ENCODE results near the gene GCK. TPM values are rescaled to one million over a fixed set of nuclear protein-coding genes. Genes with fewer than 3 reads are reported as not detected.

The GCK gene
- total RNA-seq, 1 experiment from 2014 or later = not detected

DNA sequence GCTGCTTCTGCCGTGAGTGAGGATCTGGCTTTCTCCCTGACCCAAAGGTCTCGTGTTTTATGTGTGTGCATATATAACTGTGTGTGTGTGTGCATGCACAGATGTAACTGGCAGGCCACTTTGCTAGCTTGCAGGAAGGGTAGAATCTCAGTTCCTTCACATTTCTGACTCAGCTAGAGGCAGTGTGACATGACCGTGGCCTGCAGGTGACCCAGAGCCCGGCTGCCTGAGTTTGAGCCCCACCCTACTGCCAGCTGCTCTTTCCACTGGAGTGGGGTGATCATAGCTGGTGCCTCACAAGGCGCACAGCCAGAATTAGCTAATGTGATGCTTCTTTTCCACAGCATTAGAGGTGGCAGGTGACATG lies 38.8 kb downstream of the GCK start:
- no peaks in the 10 kb centered on the region for H3K9me3 Mint-ChIP-seq (ENCODE audit: low read depth, unreplicated experiment)
- no peak for TF ChIP-seq CTCF (IDR thresholded peaks at IDR 0.05; ENCODE audit: unreplicated experiment)
- H3K36me3 Mint-ChIP-seq (ENCODE audit: insufficient read depth, unreplicated experiment) = no peaks in the 10 kb centered on the region
- DNase-seq = no peak
- intact Hi-C loops (cut with micrococcal nuclease; ENCODE audit: unreplicated experiment) = no loop called here
- no peak overlapping the region for H3K4me3 Mint-ChIP-seq (ENCODE audit: low read depth, unreplicated experiment)
- H3K27me3 Mint-ChIP-seq (ENCODE audit: unreplicated experiment) = peaks cover 49% of the 10 kb centered on the region
- CTCF ChIA-PET = interaction anchor here (1.5 kb wide), 1 partner anchor 51 kb away, joined by 4 read pairs; no protein-coding TSS in a partner anchor
- H3K4me1 Mint-ChIP-seq (ENCODE audit: low read depth, unreplicated experiment) = no peaks in the 10 kb centered on the region
- no TSS peak for BruUV-seq (replicated peaks)
- H3K27ac Mint-ChIP-seq (ENCODE audit: unreplicated experiment) = no peak overlapping the region

GRCh38 chr7:44149571-44150465 lies 39.4 kb downstream of the GCK start:
- intact Hi-C loops (cut with micrococcal nuclease; ENCODE audit: unreplicated experiment) = no loop called here
- Mint-ChIP-seq H3K9me3 (ENCODE audit: low read depth, unreplicated experiment) (no peaks in the 10 kb centered on the region), H3K4me3 (ENCODE audit: low read depth, unreplicated experiment) (no peak overlapping the region), H3K27me3 (ENCODE audit: unreplicated experiment) (peaks cover 49% of the 10 kb centered on the region), H3K27ac (ENCODE audit: unreplicated experiment) (no peak overlapping the region), H3K4me1 (ENCODE audit: low read depth, unreplicated experiment) (no peaks in the 10 kb centered on the region), H3K36me3 (ENCODE audit: insufficient read depth, unreplicated experiment) (no peaks in the 10 kb centered on the region)
- DNase-seq = no peak
- CTCF ChIA-PET = no interaction called here
- no peak for TF ChIP-seq CTCF (IDR thresholded peaks at IDR 0.05; ENCODE audit: unreplicated experiment)
- no TSS peak for BruUV-seq (replicated peaks)

- CTCF ChIA-PET = no interaction called here
- H3K27ac Mint-ChIP-seq (ENCODE audit: unreplicated experiment) = no peak overlapping the region
- peaks cover 49% of the 10 kb centered on the region for H3K27me3 Mint-ChIP-seq (ENCODE audit: unreplicated experiment)
- no peaks in the 10 kb centered on the region for H3K36me3 Mint-ChIP-seq (ENCODE audit: insufficient read depth, unreplicated experiment)
- intact Hi-C loops (cut with micrococcal nuclease; ENCODE audit: unreplicated experiment) = no loop called here
- H3K4me3 Mint-ChIP-seq (ENCODE audit: low read depth, unreplicated experiment) = no peak overlapping the region
- DNase-seq = no peak
- H3K9me3 Mint-ChIP-seq (ENCODE audit: low read depth, unreplicated experiment) = no peaks in the 10 kb centered on the region
- no peak for TF ChIP-seq CTCF (IDR thresholded peaks at IDR 0.05; ENCODE audit: unreplicated experiment)
- H3K4me1 Mint-ChIP-seq (ENCODE audit: low read depth, unreplicated experiment) = no peaks in the 10 kb centered on the region
- BruUV-seq (replicated peaks) = no TSS peak
Observed at GRCh38 chr7:44148961-44149536, 40.2 kb downstream of the GCK start.

DNA sequence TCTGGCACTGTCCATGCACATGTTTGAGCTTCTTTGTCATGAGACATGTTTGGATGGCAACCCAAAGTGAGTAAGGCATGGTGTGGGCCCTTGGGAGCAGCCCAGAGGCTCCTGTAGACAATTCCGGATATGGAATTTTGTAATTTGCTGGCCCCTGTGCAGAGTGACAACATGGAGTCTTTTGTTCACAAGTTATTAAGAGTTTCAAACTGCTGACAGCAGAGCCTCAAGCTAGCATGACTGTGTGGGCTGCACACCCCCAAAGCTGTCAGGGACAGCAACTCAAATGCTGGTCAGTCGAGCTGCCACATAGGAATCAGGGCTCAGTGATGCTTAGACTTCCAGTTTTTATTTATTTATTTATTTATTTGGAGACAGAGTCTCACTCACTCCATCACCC lies 41.1 kb downstream of the GCK start:
- H3K4me3 Mint-ChIP-seq (ENCODE audit: low read depth, unreplicated experiment) = no peak overlapping the region
- H3K27me3 Mint-ChIP-seq (ENCODE audit: unreplicated experiment) = peaks cover 51% of the 10 kb centered on the region
- no peak overlapping the region for H3K27ac Mint-ChIP-seq (ENCODE audit: unreplicated experiment)
- H3K36me3 Mint-ChIP-seq (ENCODE audit: insufficient read depth, unreplicated experiment) = no peaks in the 10 kb centered on the region
- intact Hi-C loops (cut with micrococcal nuclease; ENCODE audit: unreplicated experiment) = no loop called here
- DNase-seq = no peak
- no peaks in the 10 kb centered on the region for H3K4me1 Mint-ChIP-seq (ENCODE audit: low read depth, unreplicated experiment)
- TF ChIP-seq CTCF (IDR thresholded peaks at IDR 0.05; ENCODE audit: unreplicated experiment) = no peak
- CTCF ChIA-PET = no interaction called here
- no peaks in the 10 kb centered on the region for H3K9me3 Mint-ChIP-seq (ENCODE audit: low read depth, unreplicated experiment)
- no TSS peak for BruUV-seq (replicated peaks)

Data from Calu3 (cell line).